Epithelial cell of proximal tubule (primary cell): Measurements from ENCODE around the gene RNF115. TPM values are rescaled to one million over a fixed set of nuclear protein-coding genes. Genes with fewer than 3 reads are reported as not detected.

ENCODE experiments used
- DNase-seq: peaks from one replicate; pipeline ENCODE4 v3.0.0-alpha.2; 2011; ENCODE audit warnings: low read depth
- H3K4me3 ChIP-seq: 2 replicates; pipeline ENCODE4 v1.5.1; 2011; ENCODE audit warnings: low read depth, mild to moderate bottlenecking, low read length
- total RNA-seq: library from RNA; depleted of rRNA; stranded (reverse); fragments of >200 nt; gene quantifications from 2 replicates; pipeline ENCODE4 v1.2.3, GENCODE V29; 2015
- TF ChIP-seq, protein P1 (sequence below): conservative IDR thresholded peaks from 2 replicates; pipeline ENCODE4 v1.5.1; 2012; ENCODE audit warnings: low read depth, mild to moderate bottlenecking, low read length

RNF115 gene
- total RNA-seq, 1 donor from 2014 or later, result 10.4 TPM

DNA sequence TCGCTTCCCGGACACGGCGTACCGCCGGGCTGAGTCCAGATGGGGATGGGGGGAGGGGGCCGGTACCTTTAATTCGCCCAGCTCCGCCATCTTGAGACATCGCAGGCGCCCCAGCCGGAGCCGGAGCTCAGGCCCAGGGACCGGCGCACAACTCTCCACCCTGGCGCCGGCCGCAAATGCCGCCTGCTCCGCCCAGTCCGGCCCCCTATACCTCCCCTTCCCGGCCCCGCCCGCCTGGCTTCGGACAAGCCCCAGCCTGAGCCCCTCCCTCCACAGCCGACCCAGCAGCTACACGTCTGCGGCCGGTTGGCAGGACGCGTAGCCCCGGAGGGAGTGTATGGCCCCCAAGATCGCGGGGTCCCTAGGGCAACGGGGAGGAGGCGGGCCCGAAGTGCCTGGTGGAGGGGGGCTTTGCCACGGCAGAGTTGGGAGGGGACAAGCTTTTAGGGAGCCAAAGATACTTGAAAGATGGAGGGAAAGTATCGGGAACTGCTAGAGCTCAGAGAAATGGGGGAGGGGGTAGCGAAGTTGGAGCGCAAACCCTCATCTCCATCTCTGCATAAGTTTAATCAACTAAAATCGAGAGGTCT, 35.1 kb upstream of the RNF115 start, which contains the start of gene PIAS3:
Gene PIAS3 (minus strand): TSS at position 181 of the 590 bp plus-strand sequence. CDS start 91 bp downstream, at position 90.
- DNase-seq, result peak; percentile 13
- H3K4me3 ChIP-seq, result peak within 1 kb of the TSS; percentile 87
- TF ChIP-seq, protein P1, sequence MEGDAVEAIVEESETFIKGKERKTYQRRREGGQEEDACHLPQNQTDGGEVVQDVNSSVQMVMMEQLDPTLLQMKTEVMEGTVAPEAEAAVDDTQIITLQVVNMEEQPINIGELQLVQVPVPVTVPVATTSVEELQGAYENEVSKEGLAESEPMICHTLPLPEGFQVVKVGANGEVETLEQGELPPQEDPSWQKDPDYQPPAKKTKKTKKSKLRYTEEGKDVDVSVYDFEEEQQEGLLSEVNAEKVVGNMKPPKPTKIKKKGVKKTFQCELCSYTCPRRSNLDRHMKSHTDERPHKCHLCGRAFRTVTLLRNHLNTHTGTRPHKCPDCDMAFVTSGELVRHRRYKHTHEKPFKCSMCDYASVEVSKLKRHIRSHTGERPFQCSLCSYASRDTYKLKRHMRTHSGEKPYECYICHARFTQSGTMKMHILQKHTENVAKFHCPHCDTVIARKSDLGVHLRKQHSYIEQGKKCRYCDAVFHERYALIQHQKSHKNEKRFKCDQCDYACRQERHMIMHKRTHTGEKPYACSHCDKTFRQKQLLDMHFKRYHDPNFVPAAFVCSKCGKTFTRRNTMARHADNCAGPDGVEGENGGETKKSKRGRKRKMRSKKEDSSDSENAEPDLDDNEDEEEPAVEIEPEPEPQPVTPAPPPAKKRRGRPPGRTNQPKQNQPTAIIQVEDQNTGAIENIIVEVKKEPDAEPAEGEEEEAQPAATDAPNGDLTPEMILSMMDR, result no peak

DNA sequence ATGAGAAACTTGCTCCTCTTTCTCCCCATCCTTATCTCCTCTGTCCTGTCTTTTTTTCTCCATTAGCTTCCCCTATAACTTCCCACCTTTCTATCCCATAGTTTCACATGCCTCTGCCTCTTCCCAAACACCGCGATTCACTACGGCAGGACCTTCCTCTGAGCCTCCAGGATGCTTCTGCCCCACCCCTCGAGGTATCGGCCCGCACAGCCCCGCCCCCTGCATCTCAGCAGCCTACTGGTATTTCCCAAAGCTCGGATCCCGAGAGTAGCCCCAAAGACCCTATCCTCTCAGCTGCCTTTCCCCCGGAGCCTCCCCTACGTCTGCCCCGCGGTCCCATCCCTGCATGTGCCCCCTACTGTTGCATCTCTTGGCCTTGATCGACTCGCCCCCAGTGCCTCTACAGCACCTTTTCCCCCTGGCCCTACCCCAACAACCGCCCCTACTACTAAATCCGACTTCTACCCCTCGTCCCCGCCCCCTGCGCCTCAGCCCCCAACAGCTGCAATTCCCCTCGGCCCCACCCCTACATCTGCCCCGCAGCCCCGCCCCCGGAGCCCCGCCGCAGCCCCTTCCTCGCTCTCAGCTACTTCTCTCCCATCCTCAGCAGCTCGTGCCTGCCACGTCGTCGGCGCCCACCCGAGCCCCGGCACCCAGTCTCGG, 34.5 kb upstream of the RNF115 start:
- no peak for DNase-seq
- H3K4me3 ChIP-seq, result peak overlapping the region; percentile 87
- TF ChIP-seq, protein P1, result no peak

DNA sequence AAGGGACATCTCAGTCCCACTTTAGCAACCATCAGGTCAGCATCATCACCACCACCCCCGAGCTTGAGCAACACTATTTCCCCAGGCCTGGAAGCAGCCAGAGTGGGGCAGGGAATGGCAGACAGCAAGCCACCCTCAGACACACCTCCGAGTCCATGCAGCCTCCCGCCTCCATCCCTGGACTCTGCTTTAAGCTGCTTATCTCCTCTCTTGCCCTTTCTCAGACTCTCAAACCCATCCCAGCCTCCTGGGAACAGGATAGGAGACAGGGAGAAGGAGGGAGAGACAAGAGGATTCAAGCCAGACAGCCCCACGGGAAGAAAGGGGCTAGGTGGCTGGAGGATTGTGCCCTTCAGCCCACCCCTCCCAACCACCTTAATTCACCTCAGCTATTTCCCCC, 33.3 kb upstream of the RNF115 start:
- TF ChIP-seq, protein P1, result no peak
- H3K4me3 ChIP-seq, result no peak overlapping the region
- no peak for DNase-seq

DNA sequence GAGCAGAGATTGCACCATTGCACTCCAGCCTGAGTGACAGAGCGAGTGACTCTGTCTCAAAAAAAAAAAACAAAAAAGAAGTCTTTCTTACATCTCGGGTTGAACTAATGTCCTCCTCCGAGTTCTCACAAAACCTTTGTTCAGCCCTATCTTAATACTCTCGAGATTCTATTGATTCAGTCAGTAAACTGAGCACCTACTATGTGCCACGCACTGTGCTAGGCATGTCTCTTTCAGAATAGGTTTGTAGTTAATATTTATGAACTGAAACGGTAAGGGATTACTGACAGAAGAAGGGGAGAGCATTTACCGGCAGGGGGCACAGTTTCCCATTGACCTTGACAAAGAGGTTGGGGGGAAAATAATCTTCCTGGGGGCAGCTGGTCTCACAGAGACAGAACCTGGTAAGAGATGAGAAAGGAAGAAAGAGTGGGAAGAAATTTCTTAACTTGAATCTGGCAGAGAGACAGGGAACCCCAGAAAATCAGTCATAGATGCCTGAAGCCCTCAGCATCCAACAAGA, 31.6 kb upstream of the RNF115 start:
- no peak overlapping the region for H3K4me3 ChIP-seq
- TF ChIP-seq, protein P1, result peak; percentile 28
- DNase-seq, result no peak

DNA sequence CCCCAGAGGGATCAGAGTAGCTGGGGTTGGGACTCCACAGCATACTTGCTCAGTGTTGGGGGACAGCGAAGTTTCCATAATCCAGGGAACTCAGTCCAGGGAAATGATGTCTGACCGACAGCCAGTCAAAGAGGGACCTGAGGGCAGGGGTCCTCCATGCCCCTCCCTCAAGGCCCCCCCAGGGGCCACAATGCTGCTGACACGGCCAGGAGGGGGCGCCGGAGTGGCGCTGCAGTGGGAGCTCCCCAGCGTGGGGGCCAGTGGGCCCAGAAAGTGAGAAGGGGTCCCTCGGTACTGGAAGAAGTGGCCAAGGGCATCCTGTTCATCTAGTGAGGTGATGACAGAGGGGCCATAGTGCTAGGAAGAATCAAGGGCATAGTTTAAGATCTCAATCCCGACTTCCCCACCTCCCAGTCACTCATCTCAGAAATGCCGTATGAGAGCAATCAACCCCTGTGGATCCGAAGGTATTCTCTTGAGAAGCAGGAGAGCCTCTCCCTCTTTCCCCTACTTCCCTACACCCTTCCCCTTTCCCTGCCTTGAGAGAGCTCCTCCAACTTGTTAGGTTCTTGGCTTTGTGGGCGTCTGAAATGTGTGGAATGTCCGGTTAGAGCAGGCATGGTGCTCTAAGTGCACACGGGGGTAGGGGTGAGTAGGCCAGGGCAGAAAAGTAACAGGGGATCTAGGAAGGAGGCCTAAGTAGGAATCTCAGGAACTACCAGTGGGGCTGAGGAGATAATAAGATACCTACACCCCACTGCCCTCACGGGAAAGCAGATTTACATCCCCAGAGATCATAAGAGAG, 25.7 kb upstream of the RNF115 start:
- peak; percentile 23 for DNase-seq
- H3K4me3 ChIP-seq, result no peak overlapping the region
- TF ChIP-seq, protein P1, result peak; percentile 58

DNA sequence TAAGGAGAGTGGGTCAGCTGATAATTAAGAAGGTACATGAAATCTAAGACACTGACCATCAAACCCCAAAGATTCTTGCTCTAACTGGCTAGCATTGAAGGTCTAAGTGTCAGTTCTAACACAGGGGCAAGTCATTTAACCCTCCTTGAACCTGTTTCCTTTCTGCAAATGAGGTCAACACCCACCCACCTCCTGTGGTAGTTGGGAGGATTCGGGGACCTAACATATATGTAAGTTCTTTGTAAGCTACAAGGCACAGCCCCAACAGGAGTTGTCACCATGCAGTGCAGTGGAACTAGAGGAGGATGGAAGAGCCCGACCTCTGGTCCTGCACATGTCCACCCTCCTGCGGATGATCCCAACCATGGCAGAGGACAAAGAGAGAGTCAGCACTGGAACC, 23.9 kb upstream of the RNF115 start:
- TF ChIP-seq, protein P1, result no peak
- no peak for DNase-seq
- no peak overlapping the region for H3K4me3 ChIP-seq
